ENCODE measurements around the gene OGFRL1. TPM values are rescaled to one million over a fixed set of nuclear protein-coding genes. Genes with fewer than 3 reads are reported as not detected.

The OGFRL1 gene
- total and polyA plus RNA-seq, 2 experiments from 2014 or later, result 41.7 to 83.8 TPM

DNA sequence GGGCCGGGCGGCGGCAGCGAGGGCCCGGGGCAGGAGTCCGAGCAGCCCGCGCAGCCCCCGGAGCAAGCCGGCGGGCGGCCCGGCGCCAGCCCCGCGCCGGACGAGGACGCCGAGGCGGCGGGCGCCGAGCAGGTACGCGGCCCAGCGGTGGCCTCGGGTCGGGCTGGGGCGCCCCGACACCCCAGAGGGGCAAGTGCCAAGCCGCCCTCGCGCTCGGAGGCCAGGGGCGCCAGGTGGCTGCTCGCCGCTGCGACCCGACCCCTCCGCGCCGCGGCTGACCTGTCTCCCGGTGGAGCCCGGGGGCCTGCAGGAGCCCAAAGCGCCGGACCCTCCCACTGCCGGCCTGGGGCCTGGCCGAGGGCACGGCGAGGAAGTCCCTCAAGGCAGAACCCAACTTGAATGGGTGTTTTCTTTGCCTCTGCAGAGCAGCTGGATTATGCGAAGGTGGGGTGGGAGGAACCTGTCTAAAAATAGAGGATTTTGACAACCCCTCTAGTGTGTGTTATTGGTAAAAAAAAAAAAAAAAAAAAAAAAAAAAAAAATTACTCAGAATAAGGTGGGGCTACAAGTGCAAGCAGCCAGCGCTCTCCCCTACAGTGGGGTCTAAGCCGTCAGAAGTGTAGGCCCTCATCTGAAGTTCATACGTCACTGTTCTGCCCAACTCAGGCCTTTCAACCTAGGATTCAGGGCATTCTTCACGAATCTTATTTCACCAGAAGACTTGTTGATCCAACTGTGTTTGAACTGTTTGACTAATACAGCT is 609 bp downstream of the OGFRL1 start:
- H3K4me2 ChIP-seq, result peak overlapping the region; percentile 98
- peak overlapping the region; percentile 80 for H2AFZ ChIP-seq
- DNase-seq (ENCODE audit: low spot score), result peak; percentile 52
- no peaks in the 10 kb centered on the region for H3K27me3 ChIP-seq
- H3K9me2 ChIP-seq (replicated peaks; ENCODE audit: insufficient read depth), result no peaks in the 10 kb centered on the region
- TF ChIP-seq EZH2phosphoT487 (IDR thresholded peaks at IDR 0.05; ENCODE audit: low read depth, severe bottlenecking, unreplicated experiment) (no peak), EZH2 (IDR thresholded peaks at IDR 0.05; ENCODE audit: borderline replicate concordance) (no peak)
- TF ChIP-seq, protein P1, sequence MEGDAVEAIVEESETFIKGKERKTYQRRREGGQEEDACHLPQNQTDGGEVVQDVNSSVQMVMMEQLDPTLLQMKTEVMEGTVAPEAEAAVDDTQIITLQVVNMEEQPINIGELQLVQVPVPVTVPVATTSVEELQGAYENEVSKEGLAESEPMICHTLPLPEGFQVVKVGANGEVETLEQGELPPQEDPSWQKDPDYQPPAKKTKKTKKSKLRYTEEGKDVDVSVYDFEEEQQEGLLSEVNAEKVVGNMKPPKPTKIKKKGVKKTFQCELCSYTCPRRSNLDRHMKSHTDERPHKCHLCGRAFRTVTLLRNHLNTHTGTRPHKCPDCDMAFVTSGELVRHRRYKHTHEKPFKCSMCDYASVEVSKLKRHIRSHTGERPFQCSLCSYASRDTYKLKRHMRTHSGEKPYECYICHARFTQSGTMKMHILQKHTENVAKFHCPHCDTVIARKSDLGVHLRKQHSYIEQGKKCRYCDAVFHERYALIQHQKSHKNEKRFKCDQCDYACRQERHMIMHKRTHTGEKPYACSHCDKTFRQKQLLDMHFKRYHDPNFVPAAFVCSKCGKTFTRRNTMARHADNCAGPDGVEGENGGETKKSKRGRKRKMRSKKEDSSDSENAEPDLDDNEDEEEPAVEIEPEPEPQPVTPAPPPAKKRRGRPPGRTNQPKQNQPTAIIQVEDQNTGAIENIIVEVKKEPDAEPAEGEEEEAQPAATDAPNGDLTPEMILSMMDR (IDR thresholded peaks at IDR 0.05; ENCODE audit: poor library complexity), result no peak
- H3K4me3 ChIP-seq, result peak overlapping the region; percentile 76
- H3K36me3 ChIP-seq (replicated peaks; ENCODE audit: insufficient read depth, low read depth), result no peaks in the 10 kb centered on the region
- no peaks in the 10 kb centered on the region for H4K20me1 ChIP-seq (ENCODE audit: insufficient read depth, poor library complexity, severe bottlenecking)
- peak overlapping the region; percentile 68 for H3K27ac ChIP-seq
- no peaks in the 10 kb centered on the region for H3K9me3 ChIP-seq (ENCODE audit: low read depth)
- H3K4me1 ChIP-seq (ENCODE audit: insufficient read depth), result no peaks in the 10 kb centered on the region
- peaks cover 31% of the 10 kb centered on the region for H3K79me2 ChIP-seq
- 3% methylated on average over 35 of the region's 57 CpGs for WGBS (ENCODE audit: low lambda C conversion rate, missing lambda C conversion rate)

DNA sequence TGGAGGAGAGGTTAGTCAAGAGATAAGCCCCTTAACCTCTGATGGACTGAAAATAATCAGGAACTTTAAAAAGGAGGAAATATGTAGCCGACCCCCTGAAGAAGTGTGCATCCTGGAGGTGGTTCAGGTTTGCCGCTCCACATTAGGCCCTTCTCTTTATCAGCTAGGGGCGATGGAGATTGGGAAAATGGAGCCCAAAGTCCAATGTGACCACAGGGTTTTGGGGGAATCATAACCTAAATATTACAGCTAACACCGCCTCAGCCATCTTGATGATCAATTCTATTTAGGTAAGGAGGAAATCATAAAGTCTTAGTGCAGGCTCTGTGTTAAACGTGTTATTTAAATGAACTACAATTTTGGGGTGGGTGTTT is 1.2 kb downstream of the OGFRL1 start:
- no peak for TF ChIP-seq EZH2phosphoT487 (IDR thresholded peaks at IDR 0.05; ENCODE audit: low read depth, severe bottlenecking, unreplicated experiment)
- TF ChIP-seq, protein P1 (IDR thresholded peaks at IDR 0.05; ENCODE audit: poor library complexity), result no peak
- Histone ChIP-seq H3K36me3 (replicated peaks; ENCODE audit: insufficient read depth, low read depth) (no peaks in the 10 kb centered on the region), H3K27me3 (no peaks in the 10 kb centered on the region), H3K4me1 (ENCODE audit: insufficient read depth) (no peaks in the 10 kb centered on the region), H2AFZ (peak overlapping the region; percentile 80), H4K20me1 (ENCODE audit: insufficient read depth, poor library complexity, severe bottlenecking) (no peaks in the 10 kb centered on the region), H3K27ac (peak overlapping the region; percentile 68), H3K9me3 (ENCODE audit: low read depth) (no peaks in the 10 kb centered on the region), H3K4me2 (peak overlapping the region; percentile 98), H3K79me2 (peaks cover 35% of the 10 kb centered on the region), H3K9me2 (replicated peaks; ENCODE audit: insufficient read depth) (no peaks in the 10 kb centered on the region), H3K4me3 (peak overlapping the region; percentile 76)
- DNase-seq (ENCODE audit: low spot score), result no peak
- WGBS (ENCODE audit: low lambda C conversion rate, missing lambda C conversion rate), result 75% methylated on average over 5 of the region's 5 CpGs

DNA sequence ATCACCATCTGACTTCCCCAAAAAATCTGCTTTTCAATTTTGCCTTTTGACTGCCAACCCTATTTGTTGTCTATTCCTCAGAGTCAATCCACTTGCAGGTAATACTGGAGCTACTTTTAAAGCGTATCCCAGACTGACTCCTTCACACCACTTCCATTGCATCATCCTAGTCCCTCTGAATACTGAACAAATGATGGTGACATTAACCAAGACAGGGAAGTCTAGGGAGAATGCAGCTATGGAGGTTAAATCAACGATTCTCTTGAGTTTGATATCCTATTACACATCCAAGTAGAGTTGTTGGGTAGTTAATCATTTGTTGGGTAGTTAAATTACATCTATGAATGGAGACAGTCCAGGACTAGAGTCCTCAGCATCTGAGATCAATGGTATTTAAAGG is 2.0 kb downstream of the OGFRL1 start:
- TF ChIP-seq, protein P1 (IDR thresholded peaks at IDR 0.05; ENCODE audit: poor library complexity), result no peak
- TF ChIP-seq EZH2 (IDR thresholded peaks at IDR 0.05; ENCODE audit: borderline replicate concordance), result no peak
- Histone ChIP-seq H3K36me3 (replicated peaks; ENCODE audit: insufficient read depth, low read depth) (no peaks in the 10 kb centered on the region), H3K4me3 (no peak overlapping the region), H3K4me2 (peak overlapping the region; percentile 98), H3K79me2 (peaks cover 35% of the 10 kb centered on the region), H2AFZ (no peak overlapping the region), H4K20me1 (ENCODE audit: insufficient read depth, poor library complexity, severe bottlenecking) (no peaks in the 10 kb centered on the region), H3K9me3 (ENCODE audit: low read depth) (no peaks in the 10 kb centered on the region), H3K27me3 (no peaks in the 10 kb centered on the region), H3K27ac (peak overlapping the region; percentile 68), H3K9me2 (replicated peaks; ENCODE audit: insufficient read depth) (no peaks in the 10 kb centered on the region), H3K4me1 (ENCODE audit: insufficient read depth) (no peaks in the 10 kb centered on the region)
- no peak for DNase-seq (ENCODE audit: low spot score)
- 56% methylated on average over 2 of the region's 2 CpGs for WGBS (ENCODE audit: low lambda C conversion rate, missing lambda C conversion rate)

Measured in hepatocyte (in vitro differentiated cells).